Kidney epithelial cell (primary cell): ENCODE measurements around the gene GCH1. TPM values are rescaled to one million over a fixed set of nuclear protein-coding genes. Genes with fewer than 3 reads are reported as not detected.

Source experiments
- DNase-seq: peaks from one replicate; pipeline ENCODE4 v3.0.0-alpha.2; 2010; ENCODE audit warnings: low read depth
- H3K27me3 ChIP-seq: 2 replicates; pipeline ENCODE4 v1.6.0; 2011; ENCODE audit warnings: low read length; ENCODE audit not compliant: control insufficient read depth, insufficient read depth
- H3K36me3 ChIP-seq: 2 replicates; pipeline ENCODE4 v1.5.1; 2011; ENCODE audit warnings: low read length; ENCODE audit not compliant: control insufficient read depth, insufficient read depth
- H3K4me3 ChIP-seq: 2 replicates; pipeline ENCODE4 v1.5.1; 2011; ENCODE audit warnings: low read depth, mild to moderate bottlenecking, control low read depth, low read length
- total RNA-seq: library from RNA; depleted of rRNA; stranded (reverse); fragments of >200 nt; gene quantifications from 2 replicates; pipeline ENCODE4 v1.2.3, GENCODE V29; 2015
- TF ChIP-seq, protein P1 (sequence below): IDR thresholded peaks from 2 replicates; pipeline ENCODE4 v1.5.1; 2011; ENCODE audit warnings: mild to moderate bottlenecking, moderate library complexity, low read length, control low read depth, inconsistent platforms; ENCODE audit not compliant: insufficient read depth, poor library complexity, severe bottlenecking

Gene GCH1, protein sequence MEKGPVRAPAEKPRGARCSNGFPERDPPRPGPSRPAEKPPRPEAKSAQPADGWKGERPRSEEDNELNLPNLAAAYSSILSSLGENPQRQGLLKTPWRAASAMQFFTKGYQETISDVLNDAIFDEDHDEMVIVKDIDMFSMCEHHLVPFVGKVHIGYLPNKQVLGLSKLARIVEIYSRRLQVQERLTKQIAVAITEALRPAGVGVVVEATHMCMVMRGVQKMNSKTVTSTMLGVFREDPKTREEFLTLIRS
- total RNA-seq: 30.8 and 30.9 TPM in 2 replicates

- H3K27me3 ChIP-seq: no peaks in the 10 kb centered on the region
- TF ChIP-seq, protein P1, sequence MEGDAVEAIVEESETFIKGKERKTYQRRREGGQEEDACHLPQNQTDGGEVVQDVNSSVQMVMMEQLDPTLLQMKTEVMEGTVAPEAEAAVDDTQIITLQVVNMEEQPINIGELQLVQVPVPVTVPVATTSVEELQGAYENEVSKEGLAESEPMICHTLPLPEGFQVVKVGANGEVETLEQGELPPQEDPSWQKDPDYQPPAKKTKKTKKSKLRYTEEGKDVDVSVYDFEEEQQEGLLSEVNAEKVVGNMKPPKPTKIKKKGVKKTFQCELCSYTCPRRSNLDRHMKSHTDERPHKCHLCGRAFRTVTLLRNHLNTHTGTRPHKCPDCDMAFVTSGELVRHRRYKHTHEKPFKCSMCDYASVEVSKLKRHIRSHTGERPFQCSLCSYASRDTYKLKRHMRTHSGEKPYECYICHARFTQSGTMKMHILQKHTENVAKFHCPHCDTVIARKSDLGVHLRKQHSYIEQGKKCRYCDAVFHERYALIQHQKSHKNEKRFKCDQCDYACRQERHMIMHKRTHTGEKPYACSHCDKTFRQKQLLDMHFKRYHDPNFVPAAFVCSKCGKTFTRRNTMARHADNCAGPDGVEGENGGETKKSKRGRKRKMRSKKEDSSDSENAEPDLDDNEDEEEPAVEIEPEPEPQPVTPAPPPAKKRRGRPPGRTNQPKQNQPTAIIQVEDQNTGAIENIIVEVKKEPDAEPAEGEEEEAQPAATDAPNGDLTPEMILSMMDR: peak; percentile 2
These were observed at the start of gene GCH1 for GRCh38 chr14:54902521-54903420. Gene GCH1 (minus strand): TSS chr14:54902826. CDS start chr14:54902663, 163 bp downstream.

DNA sequence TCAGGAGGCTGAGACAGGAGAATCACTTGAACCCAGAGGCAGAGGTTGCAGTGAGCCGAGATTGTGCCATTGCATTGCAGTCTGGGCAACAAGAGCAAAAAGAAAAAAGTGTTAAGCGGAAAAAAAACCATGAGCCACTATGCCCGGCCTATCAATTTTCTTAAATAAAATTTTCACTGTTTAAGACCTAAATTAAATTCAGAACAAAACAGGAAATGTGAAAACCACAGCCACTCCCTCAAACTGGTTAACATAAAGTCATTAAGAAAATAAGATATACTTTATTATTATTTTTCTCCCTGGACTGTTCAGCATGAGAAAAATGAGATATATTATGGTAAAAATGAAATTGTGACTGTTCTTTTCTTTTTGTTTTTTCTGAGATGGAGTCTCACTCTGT lies 44.6 kb upstream of the GCH1 start:
- H3K36me3 ChIP-seq: no peaks in the 10 kb centered on the region
- H3K27me3 ChIP-seq: no peaks in the 10 kb centered on the region
- TF ChIP-seq, protein P1: no peak
- no peak for DNase-seq
- H3K4me3 ChIP-seq: no peak overlapping the region

More at GRCh38 chr14:54902521-54903420, at the start of gene GCH1:
- peak within 1 kb of the TSS; percentile 81 for H3K4me3 ChIP-seq
- no peaks in the 10 kb centered on the region for H3K36me3 ChIP-seq
- no peak for DNase-seq

GRCh38 chr14:54946500-54946899 lies 43.9 kb upstream of the GCH1 start:
- no peak for DNase-seq
- no peaks in the 10 kb centered on the region for H3K27me3 ChIP-seq
- H3K36me3 ChIP-seq: no peaks in the 10 kb centered on the region
- TF ChIP-seq, protein P1: no peak
- no peak overlapping the region for H3K4me3 ChIP-seq

GRCh38 chr14:54944737-54945391 lies 42.2 kb upstream of the GCH1 start:
- no peak for DNase-seq
- Histone ChIP-seq H3K4me3 (no peak overlapping the region), H3K36me3 (no peaks in the 10 kb centered on the region), H3K27me3 (no peaks in the 10 kb centered on the region)
- TF ChIP-seq, protein P1: no peak

DNA sequence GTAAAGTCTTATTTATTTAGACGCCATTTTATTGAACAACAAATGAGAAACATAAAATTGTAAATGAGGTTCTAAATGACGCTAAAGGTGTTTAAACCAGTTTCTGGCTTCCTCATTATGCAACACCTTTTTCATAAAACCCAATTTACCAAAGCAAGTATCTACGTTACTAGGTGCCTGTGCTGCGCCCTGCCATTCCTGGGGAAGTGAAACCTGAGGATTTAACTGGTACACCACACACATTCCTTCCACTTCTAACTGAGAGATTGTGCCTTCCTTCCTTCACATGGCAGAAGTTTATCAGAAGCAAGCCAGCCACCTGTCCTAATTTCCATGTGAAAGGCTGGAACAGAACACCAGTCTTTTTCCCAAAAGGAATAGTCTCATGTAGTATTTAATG lies 40.3 kb upstream of the GCH1 start:
- TF ChIP-seq, protein P1: no peak
- Histone ChIP-seq H3K4me3 (no peak overlapping the region), H3K27me3 (no peaks in the 10 kb centered on the region), H3K36me3 (no peaks in the 10 kb centered on the region)
- DNase-seq: no peak
